ENCODE results near the gene PRKAB1. TPM values are rescaled to one million over a fixed set of nuclear protein-coding genes. Genes with fewer than 3 reads are reported as not detected.

Gene PRKAB1
- total RNA-seq, 1 experiment from 2014 or later, result 42.2 TPM

- Histone ChIP-seq H3K18ac (ENCODE audit: insufficient read length, low read depth, low read length) (no peak overlapping the region), H2BK5ac (ENCODE audit: insufficient read length, low read length) (no peak overlapping the region), H3K9ac (ENCODE audit: extremely low read depth, insufficient read length, low read length) (no peak overlapping the region), H2BK15ac (ENCODE audit: low read depth, low read length) (no peak overlapping the region), H3K23me2 (ENCODE audit: insufficient read length, low read depth, low read length, poor library complexity, severe bottlenecking) (no peaks in the 10 kb centered on the region), H3K56ac (ENCODE audit: insufficient read length, low read depth, low read length) (no peak overlapping the region), H3K4me1 (ENCODE audit: insufficient read depth, low read length) (no peaks in the 10 kb centered on the region), H3K27me3 (ENCODE audit: insufficient read depth, low read length) (no peaks in the 10 kb centered on the region), H4K91ac (ENCODE audit: insufficient read length, low read depth, low read length) (no peak overlapping the region), H3K4ac (ENCODE audit: low read depth, low read length) (no peak overlapping the region), H4K5ac (ENCODE audit: insufficient read length, low read depth, low read length) (no peak overlapping the region), H4K8ac (replicated peaks; ENCODE audit: insufficient read length, low read depth, low read length) (no peak overlapping the region), H2AK5ac (ENCODE audit: insufficient read length, low read length) (no peak overlapping the region), H3K9me3 (ENCODE audit: control insufficient read depth, low read depth, low read length) (no peaks in the 10 kb centered on the region), H3T11ph (ENCODE audit: low read length) (no peak overlapping the region), H4K20me1 (ENCODE audit: control insufficient read depth, insufficient read depth, insufficient read length) (no peaks in the 10 kb centered on the region), H2BK12ac (ENCODE audit: insufficient read length, low read depth, low read length) (no peak overlapping the region), H2BK120ac (ENCODE audit: low read depth, low read length, poor library complexity, severe bottlenecking) (no peak overlapping the region), H3K4me2 (ENCODE audit: insufficient read depth, insufficient read length, low read length) (no peak overlapping the region), H3K27ac (ENCODE audit: insufficient read length, low read depth, low read length) (no peak overlapping the region), H3K79me2 (ENCODE audit: insufficient read depth, low read length) (no peaks in the 10 kb centered on the region), H3K14ac (ENCODE audit: insufficient read depth, low read length) (no peak overlapping the region), H3K23ac (ENCODE audit: insufficient read length, low read depth, low read length) (no peak overlapping the region), H2BK20ac (ENCODE audit: low read depth, low read length, poor library complexity, severe bottlenecking) (no peak overlapping the region), H2AFZ (ENCODE audit: low read length) (no peak overlapping the region), H3K79me1 (ENCODE audit: insufficient read depth, low read depth, low read length, poor library complexity, severe bottlenecking) (no peaks in the 10 kb centered on the region)
- Mint-ChIP-seq H3K4me1 (peaks cover 17 to 33% of the 10 kb centered on the region in 2 experiments), H3K27me3 (ENCODE audit: low read depth) (no peaks in the 10 kb centered on the region), H3K27ac (peak overlapping the region in 2 of 3 experiments; percentile 44 to 86; a peak in 2 of 7 replicates), H3K4me3 (no peak overlapping the region), H3K36me3 (ENCODE audit: insufficient read depth in 1 of 3, low read depth in 3 of 3) (peaks cover 26 to 63% (median 48%) of the 10 kb centered on the region in 3 experiments; a peak in 6 of 7 replicates), H3K9me3 (no peaks in the 10 kb centered on the region; a peak in 1 of 5 replicates)
- DNase-seq, result no peak
- WGBS (ENCODE audit: extremely low coverage, insufficient read length, low lambda C conversion rate), result no CpG with 5 or more reads among the region's 3 CpGs
- TF ChIP-seq CTCF (conservative IDR thresholded peaks at IDR 0.05), result no peak
Observed at GRCh38 chr12:119682639-119683252, 14.8 kb downstream of the PRKAB1 start.

Data from H9 (cell line).